ENCODE data around the gene ATP4B. TPM values are rescaled to one million over a fixed set of nuclear protein-coding genes. Genes with fewer than 3 reads are reported as not detected.

ATP4B gene
- total RNA-seq, 1 experiment from 2014 or later: not detected

GRCh38 chr13:113642563-113642962 lies 15.4 kb downstream of the ATP4B start:
- Histone ChIP-seq H3K27me3 (ENCODE audit: control insufficient read depth, insufficient read depth, low read length) (no peaks in the 10 kb centered on the region), H3K4me1 (ENCODE audit: control insufficient read depth, insufficient read depth, low read length) (peaks cover 14% of the 10 kb centered on the region), H3K9me3 (ENCODE audit: control insufficient read depth, insufficient read depth, low read depth, low read length) (no peaks in the 10 kb centered on the region), H3K4me3 (ENCODE audit: low read depth in 2 of 2, low read length in 2 of 2) (no peak overlapping the region), H3K36me3 (ENCODE audit: control insufficient read depth, insufficient read depth, low read length) (peaks cover 3% of the 10 kb centered on the region; the same call in 1 of the 2 replicates), H3K27ac (ENCODE audit: low read length) (no peak overlapping the region)
- intact Hi-C loops (cut with micrococcal nuclease; ENCODE audit: unreplicated experiment): no loop called here
- no peak for DNase-seq (ENCODE audit: low read depth, low spot score)
- TF ChIP-seq POLR2AphosphoS5 (IDR thresholded peaks at IDR 0.05; ENCODE audit: low read depth, low read length): no peak
- no peak for TF ChIP-seq SIN3A (IDR thresholded peaks at IDR 0.05; ENCODE audit: borderline replicate concordance, insufficient read depth, low read depth, low read length)
- no peak for TF ChIP-seq CTCF (IDR thresholded peaks at IDR 0.05)
- no peak for TF ChIP-seq REST (IDR thresholded peaks at IDR 0.05; ENCODE audit: insufficient read depth in 1 of 2, low read depth in 2 of 2, low read length in 1 of 2)
- no peak for TF ChIP-seq TCF7L2 (IDR thresholded peaks at IDR 0.05; ENCODE audit: low read depth, low read length)
- CTCF ChIA-PET: no interaction called here
- in situ Hi-C loops (cut with HindIII; ENCODE audit: low pct_unique_long_range_greater_than_20kb, low sequenced_read_pairs): no loop called here
- POLR2A ChIA-PET: no interaction called here
- ATAC-seq: no peak
- no TSS peak for BruUV-seq (replicated peaks)

GRCh38 chr13:113641426-113641825 lies 16.6 kb downstream of the ATP4B start:
- ATAC-seq: no peak
- intact Hi-C loops (cut with micrococcal nuclease; ENCODE audit: unreplicated experiment): no loop called here

More at GRCh38 chr13:113641426-113641825, 16.6 kb downstream of the ATP4B start:
- no peak for DNase-seq (ENCODE audit: low read depth, low spot score)
- H3K27me3 ChIP-seq (ENCODE audit: control insufficient read depth, insufficient read depth, low read length): no peaks in the 10 kb centered on the region
- ChIA-PET POLR2A (no interaction called here), CTCF (no interaction called here)
- no peak overlapping the region for H3K27ac ChIP-seq (ENCODE audit: low read length)
- peaks cover 3% of the 10 kb centered on the region; the same call in 1 of the 2 replicates for H3K36me3 ChIP-seq (ENCODE audit: control insufficient read depth, insufficient read depth, low read length)
- in situ Hi-C loops (cut with HindIII; ENCODE audit: low pct_unique_long_range_greater_than_20kb, low sequenced_read_pairs): no loop called here
- H3K4me1 ChIP-seq (ENCODE audit: control insufficient read depth, insufficient read depth, low read length): peaks cover 4% of the 10 kb centered on the region; the same call in 1 of the 2 replicates
- TF ChIP-seq CTCF (IDR thresholded peaks at IDR 0.05) (no peak), TCF7L2 (IDR thresholded peaks at IDR 0.05; ENCODE audit: low read depth, low read length) (no peak), POLR2AphosphoS5 (IDR thresholded peaks at IDR 0.05; ENCODE audit: low read depth, low read length) (no peak), SIN3A (IDR thresholded peaks at IDR 0.05; ENCODE audit: borderline replicate concordance, insufficient read depth, low read depth, low read length) (no peak), REST (IDR thresholded peaks at IDR 0.05; ENCODE audit: insufficient read depth in 1 of 2, low read depth in 2 of 2, low read length in 1 of 2) (no peak)
- no TSS peak for BruUV-seq (replicated peaks)
- no peaks in the 10 kb centered on the region for H3K9me3 ChIP-seq (ENCODE audit: control insufficient read depth, insufficient read depth, low read depth, low read length)
- no peak overlapping the region for H3K4me3 ChIP-seq (ENCODE audit: low read depth in 2 of 2, low read length in 2 of 2)
